WERI-Rb-1 (cell line): ENCODE results near the gene EHMT2.

Experiments
- DNase-seq: peaks from one replicate; pipeline ENCODE4 v3.0.0-alpha.2; 2020
- H3K27ac ChIP-seq: fragments of 250-450 bp; sonication (Bioruptor Pico); 2 replicates; pipeline ENCODE4 v1.5.1; 2020; ENCODE audit warnings: mild to moderate bottlenecking, moderate library complexity
- H3K27me3 ChIP-seq: fragments of 250-450 bp; sonication (Bioruptor Pico); 2 replicates; pipeline ENCODE4 v1.5.1; 2021; ENCODE audit warnings: mild to moderate bottlenecking, low read depth, moderate library complexity; ENCODE audit not compliant: insufficient read depth, severe bottlenecking
- H3K36me3 ChIP-seq: fragments of 250-450 bp; sonication (Bioruptor Pico); 2 replicates; pipeline ENCODE4 v1.5.1; 2020; ENCODE audit warnings: mild to moderate bottlenecking, moderate library complexity
- H3K4me3 ChIP-seq: 2 replicates; pipeline ENCODE4 v1.5.1; 2011; ENCODE audit warnings: low read depth, mild to moderate bottlenecking, control low read depth, low read length
- H3K9me3 ChIP-seq: fragments of 250-450 bp; sonication (Bioruptor Pico); 2 replicates; pipeline ENCODE4 v1.5.1; 2021; ENCODE audit warnings: mild to moderate bottlenecking, moderate library complexity; ENCODE audit not compliant: severe bottlenecking
- TF ChIP-seq, protein P1 (sequence below): IDR thresholded peaks from 2 replicates; pipeline ENCODE4 v1.5.1; 2011; ENCODE audit warnings: low read depth, mild to moderate bottlenecking, control low read depth, inconsistent platforms, low read length

The EHMT2 gene

DNA sequence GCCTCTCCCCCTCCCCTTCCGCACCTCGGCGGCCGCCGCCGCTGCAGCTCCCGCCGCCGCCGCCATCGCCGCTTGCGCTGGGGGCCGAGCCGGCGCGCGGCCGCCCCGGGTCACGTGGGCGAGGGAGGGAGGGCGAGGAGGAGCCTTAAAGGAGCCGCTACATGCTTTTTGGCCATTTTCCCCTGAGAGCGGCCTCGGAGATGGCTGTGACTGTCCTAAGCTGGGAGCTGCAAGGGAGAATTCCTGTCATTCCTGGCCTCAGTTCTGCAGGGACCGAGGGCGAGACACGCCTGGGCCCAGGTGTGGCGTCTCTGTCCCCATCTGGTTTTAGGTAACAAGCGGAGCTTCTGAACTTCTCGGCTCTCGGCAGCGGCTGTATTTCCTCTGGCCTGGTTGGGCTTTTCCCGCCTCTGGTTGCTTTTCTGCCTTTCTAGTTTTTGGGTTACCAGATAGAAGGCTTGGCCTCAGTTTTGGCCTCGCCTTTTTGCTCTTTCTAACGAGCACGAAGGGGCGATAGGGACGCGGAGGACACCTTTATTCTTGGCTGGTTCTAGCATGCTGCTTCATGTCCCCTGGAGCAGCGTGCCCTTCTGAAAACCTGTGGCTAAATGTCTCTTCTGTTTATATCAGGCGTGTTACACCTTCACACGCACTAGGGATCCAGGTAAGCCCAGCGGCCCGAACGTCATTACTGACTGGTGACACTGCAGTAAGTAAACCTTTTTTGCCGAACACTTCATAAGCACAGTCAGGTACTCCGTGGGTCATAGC, at the start of gene EHMT2:
EHMT2 (minus strand) TSS at position 87 of the 771 bp plus-strand sequence; CDS start at position 66, 21 bp downstream.
- peak; percentile 93 for DNase-seq
- Histone ChIP-seq H3K9me3 (no peaks in the 10 kb centered on the region), H3K27ac (peak within 1 kb of the TSS; percentile 87), H3K27me3 (no peaks in the 10 kb centered on the region), H3K36me3 (peaks cover 43% of the 10 kb centered on the region), H3K4me3 (peak within 1 kb of the TSS; percentile 68)
- TF ChIP-seq, protein P1, sequence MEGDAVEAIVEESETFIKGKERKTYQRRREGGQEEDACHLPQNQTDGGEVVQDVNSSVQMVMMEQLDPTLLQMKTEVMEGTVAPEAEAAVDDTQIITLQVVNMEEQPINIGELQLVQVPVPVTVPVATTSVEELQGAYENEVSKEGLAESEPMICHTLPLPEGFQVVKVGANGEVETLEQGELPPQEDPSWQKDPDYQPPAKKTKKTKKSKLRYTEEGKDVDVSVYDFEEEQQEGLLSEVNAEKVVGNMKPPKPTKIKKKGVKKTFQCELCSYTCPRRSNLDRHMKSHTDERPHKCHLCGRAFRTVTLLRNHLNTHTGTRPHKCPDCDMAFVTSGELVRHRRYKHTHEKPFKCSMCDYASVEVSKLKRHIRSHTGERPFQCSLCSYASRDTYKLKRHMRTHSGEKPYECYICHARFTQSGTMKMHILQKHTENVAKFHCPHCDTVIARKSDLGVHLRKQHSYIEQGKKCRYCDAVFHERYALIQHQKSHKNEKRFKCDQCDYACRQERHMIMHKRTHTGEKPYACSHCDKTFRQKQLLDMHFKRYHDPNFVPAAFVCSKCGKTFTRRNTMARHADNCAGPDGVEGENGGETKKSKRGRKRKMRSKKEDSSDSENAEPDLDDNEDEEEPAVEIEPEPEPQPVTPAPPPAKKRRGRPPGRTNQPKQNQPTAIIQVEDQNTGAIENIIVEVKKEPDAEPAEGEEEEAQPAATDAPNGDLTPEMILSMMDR: no peak

DNA sequence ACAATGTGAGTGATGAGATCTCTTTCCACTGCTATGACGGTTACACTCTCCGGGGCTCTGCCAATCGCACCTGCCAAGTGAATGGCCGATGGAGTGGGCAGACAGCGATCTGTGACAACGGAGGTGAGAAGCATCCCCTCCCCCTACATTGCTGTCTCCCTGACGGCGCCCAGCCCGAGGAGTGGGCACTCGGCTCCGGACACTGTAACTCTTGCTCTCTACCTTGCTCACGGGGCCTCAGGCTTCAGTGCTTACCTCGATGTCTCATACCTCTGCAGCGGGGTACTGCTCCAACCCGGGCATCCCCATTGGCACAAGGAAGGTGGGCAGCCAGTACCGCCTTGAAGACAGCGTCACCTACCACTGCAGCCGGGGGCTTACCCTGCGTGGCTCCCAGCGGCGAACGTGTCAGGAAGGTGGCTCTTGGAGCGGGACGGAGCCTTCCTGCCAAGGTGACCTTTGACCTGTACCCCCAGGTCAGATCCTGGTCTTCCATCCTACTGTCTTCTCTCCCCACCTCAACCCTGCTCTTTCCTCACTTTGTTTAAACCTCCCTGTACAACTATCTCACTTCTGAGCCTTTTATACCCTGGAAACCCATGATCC, 49.7 kb upstream of the EHMT2 start:
- Histone ChIP-seq H3K27ac (no peak overlapping the region), H3K36me3 (peaks cover 15% of the 10 kb centered on the region), H3K4me3 (no peak overlapping the region), H3K9me3 (no peaks in the 10 kb centered on the region), H3K27me3 (no peaks in the 10 kb centered on the region)
- DNase-seq: no peak
- TF ChIP-seq, protein P1: no peak

DNA sequence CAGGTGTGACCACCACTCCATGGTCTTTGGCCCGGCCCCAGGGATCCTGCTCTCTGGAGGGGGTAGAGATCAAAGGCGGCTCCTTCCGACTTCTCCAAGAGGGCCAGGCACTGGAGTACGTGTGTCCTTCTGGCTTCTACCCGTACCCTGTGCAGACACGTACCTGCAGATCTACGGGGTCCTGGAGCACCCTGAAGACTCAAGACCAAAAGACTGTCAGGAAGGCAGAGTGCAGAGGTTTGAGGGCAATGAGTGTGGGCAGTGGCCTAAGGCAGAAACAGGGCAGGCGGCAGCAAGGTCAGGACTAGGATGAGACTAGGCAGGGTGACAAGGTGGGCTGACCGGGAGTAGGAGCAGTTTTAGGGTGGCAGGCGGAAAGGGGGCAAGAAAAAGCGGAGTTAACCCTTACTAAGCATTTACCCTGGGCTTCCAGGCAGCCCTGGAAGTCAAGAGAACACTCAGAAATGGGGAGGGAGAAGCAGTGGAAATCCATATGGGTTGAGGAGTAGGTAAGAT, 48.9 kb upstream of the EHMT2 start:
- Histone ChIP-seq H3K36me3 (peaks cover 8% of the 10 kb centered on the region), H3K27me3 (no peaks in the 10 kb centered on the region), H3K27ac (no peak overlapping the region), H3K4me3 (no peak overlapping the region), H3K9me3 (no peaks in the 10 kb centered on the region)
- TF ChIP-seq, protein P1: no peak
- DNase-seq: no peak

DNA sequence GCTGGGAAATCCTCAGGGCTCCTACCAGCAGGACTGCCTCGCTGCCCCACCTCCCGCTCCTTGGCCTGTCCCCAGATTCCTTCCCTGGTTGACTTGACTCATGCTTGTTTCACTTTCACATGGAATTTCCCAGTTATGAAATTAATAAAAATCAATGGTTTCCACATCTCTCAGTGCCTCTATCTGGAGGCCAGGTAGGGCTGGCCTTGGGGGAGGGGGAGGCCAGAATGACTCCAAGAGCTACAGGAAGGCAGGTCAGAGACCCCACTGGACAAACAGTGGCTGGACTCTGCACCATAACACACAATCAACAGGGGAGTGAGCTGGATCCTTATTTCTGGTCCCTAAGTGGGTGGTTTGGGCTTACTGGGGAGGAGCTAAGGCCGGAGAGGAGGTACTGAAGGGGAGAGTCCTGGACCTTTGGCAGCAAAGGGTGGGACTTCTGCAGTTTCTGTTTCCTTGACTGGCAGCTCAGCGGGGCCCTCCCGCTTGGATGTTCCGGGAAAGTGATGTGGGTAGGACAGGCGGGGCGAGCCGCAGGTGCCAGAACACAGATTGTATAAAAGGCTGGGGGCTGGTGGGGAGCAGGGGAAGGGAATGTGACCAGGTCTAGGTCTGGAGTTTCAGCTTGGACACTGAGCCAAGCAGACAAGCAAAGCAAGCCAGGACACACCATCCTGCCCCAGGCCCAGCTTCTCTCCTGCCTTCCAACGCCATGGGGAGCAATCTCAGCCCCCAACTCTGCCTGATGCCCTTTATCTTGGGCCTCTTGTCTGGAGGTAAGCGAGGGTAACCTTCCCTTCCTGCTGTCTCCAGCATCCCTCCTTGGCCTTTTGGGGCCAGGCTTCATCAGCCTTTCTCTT, 48.2 kb upstream of the EHMT2 start, which contains the start of gene CFB:
CFB (plus strand) TSS at position 589 of the 863 bp plus-strand sequence; CDS start at position 716, 127 bp downstream.
- H3K9me3 ChIP-seq: no peaks in the 10 kb centered on the region
- peaks cover under 1% of the 10 kb centered on the region for H3K36me3 ChIP-seq
- H3K27ac ChIP-seq: no peak within 1 kb of the TSS
- H3K4me3 ChIP-seq: no peak within 1 kb of the TSS
- H3K27me3 ChIP-seq: no peaks in the 10 kb centered on the region
- TF ChIP-seq, protein P1: no peak
- DNase-seq: no peak

DNA sequence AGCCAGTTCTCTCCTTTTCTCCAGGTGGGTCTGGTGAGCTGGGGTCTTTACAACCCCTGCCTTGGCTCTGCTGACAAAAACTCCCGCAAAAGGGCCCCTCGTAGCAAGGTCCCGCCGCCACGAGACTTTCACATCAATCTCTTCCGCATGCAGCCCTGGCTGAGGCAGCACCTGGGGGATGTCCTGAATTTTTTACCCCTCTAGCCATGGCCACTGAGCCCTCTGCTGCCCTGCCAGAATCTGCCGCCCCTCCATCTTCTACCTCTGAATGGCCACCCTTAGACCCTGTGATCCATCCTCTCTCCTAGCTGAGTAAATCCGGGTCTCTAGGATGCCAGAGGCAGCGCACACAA, 47.6 kb upstream of the EHMT2 start:
- Histone ChIP-seq H3K4me3 (no peak overlapping the region), H3K36me3 (no peaks in the 10 kb centered on the region; the same call in 1 of the 2 replicates), H3K9me3 (no peaks in the 10 kb centered on the region), H3K27me3 (no peaks in the 10 kb centered on the region), H3K27ac (no peak overlapping the region)
- no peak for DNase-seq
- TF ChIP-seq, protein P1: no peak
